ENCODE measurements around the gene FOXI2. TPM values are rescaled to one million over a fixed set of nuclear protein-coding genes. Genes with fewer than 3 reads are reported as not detected.

Gene FOXI2
- total and polyA plus RNA-seq, 8 donors = not detected

GRCh38 chr10:127740596-127740995, 3.6 kb downstream of the FOXI2 start:
- Histone ChIP-seq H3K36me3 (no peaks in the 10 kb centered on the region), H3K27ac (no peak overlapping the region), H3K27me3 (peaks cover 38 to 47% of the 10 kb centered on the region in 2 donors), H3K4me1 (peaks cover 4 to 21% of the 10 kb centered on the region in 2 donors), H3K4me3 (no peak overlapping the region), H3K9me3 (no peaks in the 10 kb centered on the region)
- ATAC-seq (no peak), DNase-seq (no peak)
- intact Hi-C loops (cut with DNase I) = no loop called here
- TF ChIP-seq, protein P1, sequence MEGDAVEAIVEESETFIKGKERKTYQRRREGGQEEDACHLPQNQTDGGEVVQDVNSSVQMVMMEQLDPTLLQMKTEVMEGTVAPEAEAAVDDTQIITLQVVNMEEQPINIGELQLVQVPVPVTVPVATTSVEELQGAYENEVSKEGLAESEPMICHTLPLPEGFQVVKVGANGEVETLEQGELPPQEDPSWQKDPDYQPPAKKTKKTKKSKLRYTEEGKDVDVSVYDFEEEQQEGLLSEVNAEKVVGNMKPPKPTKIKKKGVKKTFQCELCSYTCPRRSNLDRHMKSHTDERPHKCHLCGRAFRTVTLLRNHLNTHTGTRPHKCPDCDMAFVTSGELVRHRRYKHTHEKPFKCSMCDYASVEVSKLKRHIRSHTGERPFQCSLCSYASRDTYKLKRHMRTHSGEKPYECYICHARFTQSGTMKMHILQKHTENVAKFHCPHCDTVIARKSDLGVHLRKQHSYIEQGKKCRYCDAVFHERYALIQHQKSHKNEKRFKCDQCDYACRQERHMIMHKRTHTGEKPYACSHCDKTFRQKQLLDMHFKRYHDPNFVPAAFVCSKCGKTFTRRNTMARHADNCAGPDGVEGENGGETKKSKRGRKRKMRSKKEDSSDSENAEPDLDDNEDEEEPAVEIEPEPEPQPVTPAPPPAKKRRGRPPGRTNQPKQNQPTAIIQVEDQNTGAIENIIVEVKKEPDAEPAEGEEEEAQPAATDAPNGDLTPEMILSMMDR (IDR thresholded peaks at IDR 0.05) = no peak

- ATAC-seq = no peak
- no peak overlapping the region for H3K27ac ChIP-seq
- no peak overlapping the region for H3K4me3 ChIP-seq
- TF ChIP-seq, protein P1 (IDR thresholded peaks at IDR 0.05) = no peak
- peaks cover 12 to 21% of the 10 kb centered on the region in 2 donors for H3K27me3 ChIP-seq
- intact Hi-C loops (cut with DNase I) = no loop called here
- peaks cover 0 to 6% of the 10 kb centered on the region in 2 donors for H3K4me1 ChIP-seq
- H3K36me3 ChIP-seq = no peaks in the 10 kb centered on the region
- DNase-seq = no peak
- H3K9me3 ChIP-seq = no peaks in the 10 kb centered on the region
These were observed 6.2 kb downstream of the FOXI2 start for GRCh38 chr10:127743205-127743604.

DNA sequence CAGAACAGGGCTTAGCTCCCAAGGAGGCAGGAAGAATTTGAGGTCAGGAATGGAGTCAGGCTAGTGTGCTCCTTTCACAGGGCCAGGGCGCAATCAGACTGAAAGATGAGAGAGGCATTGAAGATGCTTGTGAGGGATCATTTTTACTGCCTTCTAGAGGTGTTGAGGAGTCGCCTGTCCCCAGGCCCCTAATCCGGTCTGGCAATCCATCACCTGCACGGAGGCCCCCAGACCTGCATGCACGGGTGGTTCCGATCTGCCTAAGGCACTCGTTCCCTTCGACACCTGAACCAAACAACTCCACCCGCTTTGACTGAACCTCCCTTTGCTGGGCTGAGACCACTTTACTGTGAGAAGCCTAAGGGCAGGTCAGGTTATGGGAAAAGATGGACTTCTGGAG, 8.0 kb downstream of the FOXI2 start:
- H3K27ac ChIP-seq = no peak overlapping the region
- no peak overlapping the region for H3K4me3 ChIP-seq
- peaks cover 0 to 10% of the 10 kb centered on the region in 2 donors for H3K9me3 ChIP-seq
- peaks cover 0 to 7% of the 10 kb centered on the region in 2 donors for H3K27me3 ChIP-seq
- H3K4me1 ChIP-seq = no peaks in the 10 kb centered on the region
- ATAC-seq (no peak), DNase-seq (no peak)
- TF ChIP-seq, protein P1 (IDR thresholded peaks at IDR 0.05) = no peak
- intact Hi-C loops (cut with DNase I) = no loop called here
- H3K36me3 ChIP-seq = no peaks in the 10 kb centered on the region

DNA sequence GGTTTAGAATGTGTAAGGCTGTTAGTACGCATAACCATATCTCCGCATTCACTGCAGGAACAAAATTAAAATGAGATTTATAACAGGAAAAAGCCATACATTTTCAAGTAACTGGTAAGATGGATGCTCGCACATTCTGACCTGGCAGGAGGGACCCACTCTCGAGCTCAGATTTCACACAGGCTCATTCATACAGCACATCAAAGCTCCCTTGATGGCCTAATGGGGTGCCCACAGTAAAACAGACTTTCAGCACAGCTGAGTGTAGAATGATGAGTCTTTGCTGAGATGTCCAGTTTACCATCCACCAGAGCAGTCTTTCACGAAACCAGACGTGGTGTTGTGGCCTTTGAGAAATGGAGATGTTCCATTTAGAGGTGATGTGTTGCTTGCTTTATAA, 8.9 kb downstream of the FOXI2 start:
- intact Hi-C loops (cut with DNase I) = no loop called here
- DNase-seq (no peak), ATAC-seq (no peak)
- Histone ChIP-seq H3K27ac (no peak overlapping the region), H3K36me3 (no peaks in the 10 kb centered on the region), H3K4me1 (no peaks in the 10 kb centered on the region), H3K4me3 (no peak overlapping the region), H3K9me3 (peaks cover 0 to 10% of the 10 kb centered on the region in 2 donors), H3K27me3 (peaks cover 0 to 1% of the 10 kb centered on the region in 2 donors)
- TF ChIP-seq, protein P1 (IDR thresholded peaks at IDR 0.05) = no peak

GRCh38 chr10:127755753-127756152, 18.8 kb downstream of the FOXI2 start:
- DNase-seq = no peak
- ATAC-seq = peak; percentile 88
- intact Hi-C loops (cut with DNase I) = no loop called here
- Histone ChIP-seq H3K4me3 (no peak overlapping the region), H3K4me1 (no peaks in the 10 kb centered on the region), H3K27me3 (no peaks in the 10 kb centered on the region), H3K27ac (no peak overlapping the region), H3K9me3 (no peaks in the 10 kb centered on the region), H3K36me3 (no peaks in the 10 kb centered on the region)
- TF ChIP-seq, protein P1 (IDR thresholded peaks at IDR 0.05) = no peak
